Upper lobe of right lung (tissue), 1 donor: ENCODE measurements around the gene ZNF462. TPM values are rescaled to one million over a fixed set of nuclear protein-coding genes. Genes with fewer than 3 reads are reported as not detected.

Experiments
- ATAC-seq: fragments of 200-7000 bp; cut with Tn5 transposase; one replicate; pipeline ENCODE4 v1.9.1; 2020; ENCODE audit warnings: mild to moderate bottlenecking, moderate library complexity
- DNase-seq: peaks from one replicate; pipeline ENCODE4 v3.0.0-alpha.2; 2020
- H3K27ac ChIP-seq: fragments of 200-600 bp; one replicate; pipeline ENCODE4 v1.8.0; 2022
- H3K27me3 ChIP-seq: fragments of 200-600 bp; one replicate; pipeline ENCODE4 v1.8.0; 2022; ENCODE audit warnings: mild to moderate bottlenecking
- H3K36me3 ChIP-seq: fragments of 200-600 bp; one replicate; pipeline ENCODE4 v1.8.0; 2022
- H3K4me1 ChIP-seq: fragments of 200-600 bp; one replicate; pipeline ENCODE4 v1.8.0; 2022
- H3K4me3 ChIP-seq: fragments of 200-600 bp; one replicate; pipeline ENCODE4 v1.8.0; 2022; ENCODE audit warnings: mild to moderate bottlenecking
- H3K9me3 ChIP-seq: fragments of 200-600 bp; one replicate; pipeline ENCODE4 v1.8.0; 2022
- intact Hi-C: fragments of 100-400 bp; cut with DNase I; formaldehyde crosslinking; loops from one replicate; pipeline ENCODE4 v1.11.0; 2022
- total RNA-seq: library from RNA; stranded (reverse); fragmentation: NEBNext Ultra II Directional; extraction: Animal tissue kit (Norgen Biotek cat#: 25700); gene quantifications from one replicate; pipeline ENCODE4 v1.2.1, GENCODE V29; 2021
- TF ChIP-seq, protein P1 (sequence below): fragments of 200-600 bp; IDR thresholded peaks from one replicate; pipeline ENCODE4 v1.8.0; 2022; ENCODE audit warnings: antibody characterized with exemption
- donor health status: DM: no; HTN: yes; CAD: no; lungs with severe emphysema.

The ZNF462 gene
- total RNA-seq, 1 donor from 2014 or later, result 25.4 TPM

DNA sequence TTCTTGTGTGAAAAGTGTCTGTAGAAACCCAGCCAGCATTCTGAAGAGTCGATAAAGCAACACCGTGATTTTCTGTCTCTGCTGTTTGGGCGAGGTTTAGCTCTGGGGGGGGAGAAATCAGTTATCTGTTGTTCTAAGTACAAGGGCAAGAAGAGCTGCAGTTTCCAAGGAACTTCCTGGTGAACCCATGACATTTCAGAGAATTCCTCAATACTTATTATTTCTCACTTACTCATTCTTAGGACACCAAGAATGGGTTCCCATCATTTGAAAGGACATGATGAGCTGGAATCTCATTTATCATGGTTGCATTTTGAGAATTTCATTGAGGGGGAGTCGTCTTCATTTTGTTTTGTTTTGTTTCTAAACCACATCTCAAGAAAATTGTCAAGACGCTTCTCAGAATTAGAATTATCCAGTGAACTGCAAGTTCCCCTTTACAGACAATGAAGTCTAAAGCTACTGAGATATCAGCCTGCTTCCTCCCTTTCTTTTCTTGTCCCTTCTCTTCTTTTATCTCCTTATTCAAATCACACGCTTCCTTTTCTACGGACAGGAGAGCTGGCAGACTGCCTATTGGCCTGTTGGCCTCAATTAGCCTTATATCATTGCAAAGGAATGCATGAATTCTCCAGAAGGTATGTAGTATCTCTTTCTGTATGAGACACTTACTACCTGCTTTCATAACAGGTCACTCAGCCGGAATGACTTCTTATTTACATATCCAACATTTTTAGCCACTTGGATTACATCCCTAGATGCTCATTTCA is 53.7 kb downstream of the ZNF462 start:
- H3K27me3 ChIP-seq, result no peaks in the 10 kb centered on the region
- no peak overlapping the region for H3K4me3 ChIP-seq
- peaks cover 20% of the 10 kb centered on the region for H3K4me1 ChIP-seq
- no peaks in the 10 kb centered on the region for H3K36me3 ChIP-seq
- no peaks in the 10 kb centered on the region for H3K9me3 ChIP-seq
- no peak overlapping the region for H3K27ac ChIP-seq
- no peak for DNase-seq
- intact Hi-C loops, result no loop called here
- TF ChIP-seq, protein P1, sequence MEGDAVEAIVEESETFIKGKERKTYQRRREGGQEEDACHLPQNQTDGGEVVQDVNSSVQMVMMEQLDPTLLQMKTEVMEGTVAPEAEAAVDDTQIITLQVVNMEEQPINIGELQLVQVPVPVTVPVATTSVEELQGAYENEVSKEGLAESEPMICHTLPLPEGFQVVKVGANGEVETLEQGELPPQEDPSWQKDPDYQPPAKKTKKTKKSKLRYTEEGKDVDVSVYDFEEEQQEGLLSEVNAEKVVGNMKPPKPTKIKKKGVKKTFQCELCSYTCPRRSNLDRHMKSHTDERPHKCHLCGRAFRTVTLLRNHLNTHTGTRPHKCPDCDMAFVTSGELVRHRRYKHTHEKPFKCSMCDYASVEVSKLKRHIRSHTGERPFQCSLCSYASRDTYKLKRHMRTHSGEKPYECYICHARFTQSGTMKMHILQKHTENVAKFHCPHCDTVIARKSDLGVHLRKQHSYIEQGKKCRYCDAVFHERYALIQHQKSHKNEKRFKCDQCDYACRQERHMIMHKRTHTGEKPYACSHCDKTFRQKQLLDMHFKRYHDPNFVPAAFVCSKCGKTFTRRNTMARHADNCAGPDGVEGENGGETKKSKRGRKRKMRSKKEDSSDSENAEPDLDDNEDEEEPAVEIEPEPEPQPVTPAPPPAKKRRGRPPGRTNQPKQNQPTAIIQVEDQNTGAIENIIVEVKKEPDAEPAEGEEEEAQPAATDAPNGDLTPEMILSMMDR, result no peak
- ATAC-seq, result peak; percentile 77

DNA sequence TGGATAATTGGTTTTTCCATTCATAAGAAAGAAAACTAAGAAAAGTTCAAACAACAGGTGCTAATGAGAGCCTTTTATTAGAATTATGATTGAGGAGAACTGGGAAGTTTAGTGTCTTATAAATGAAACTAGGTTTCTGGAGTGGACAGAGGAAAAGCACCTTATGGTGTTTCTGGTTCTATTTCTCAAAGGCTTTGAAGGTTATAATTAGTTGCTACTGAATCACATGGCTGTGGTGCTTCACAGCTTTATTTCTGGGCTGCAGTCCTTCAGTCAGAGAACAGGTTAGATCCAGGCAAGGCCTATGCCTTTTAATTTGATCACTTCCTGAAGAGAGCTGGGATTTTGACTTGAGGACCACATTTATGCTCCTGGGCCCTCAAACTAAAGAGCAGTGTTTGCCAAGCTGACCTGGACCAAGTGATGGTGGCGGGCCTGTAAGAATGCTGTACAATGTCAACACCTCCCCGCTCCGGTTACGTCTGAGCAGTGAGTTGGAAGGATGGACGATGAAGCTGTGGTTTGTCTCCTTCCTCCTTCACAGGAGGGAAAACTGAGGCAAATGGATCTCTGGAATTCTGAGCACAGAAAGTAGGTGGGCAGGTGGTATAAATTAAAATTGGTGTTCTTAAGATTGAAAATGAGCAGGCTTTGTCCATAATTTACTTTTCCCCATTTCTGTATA is 56.0 kb downstream of the ZNF462 start:
- ATAC-seq (no peak), DNase-seq (no peak)
- H3K27me3 ChIP-seq, result no peaks in the 10 kb centered on the region
- H3K4me1 ChIP-seq, result peaks cover 27% of the 10 kb centered on the region
- no peak overlapping the region for H3K27ac ChIP-seq
- intact Hi-C loops, result no loop called here
- no peak overlapping the region for H3K4me3 ChIP-seq
- H3K9me3 ChIP-seq, result no peaks in the 10 kb centered on the region
- no peaks in the 10 kb centered on the region for H3K36me3 ChIP-seq
- TF ChIP-seq, protein P1, result no peak

DNA sequence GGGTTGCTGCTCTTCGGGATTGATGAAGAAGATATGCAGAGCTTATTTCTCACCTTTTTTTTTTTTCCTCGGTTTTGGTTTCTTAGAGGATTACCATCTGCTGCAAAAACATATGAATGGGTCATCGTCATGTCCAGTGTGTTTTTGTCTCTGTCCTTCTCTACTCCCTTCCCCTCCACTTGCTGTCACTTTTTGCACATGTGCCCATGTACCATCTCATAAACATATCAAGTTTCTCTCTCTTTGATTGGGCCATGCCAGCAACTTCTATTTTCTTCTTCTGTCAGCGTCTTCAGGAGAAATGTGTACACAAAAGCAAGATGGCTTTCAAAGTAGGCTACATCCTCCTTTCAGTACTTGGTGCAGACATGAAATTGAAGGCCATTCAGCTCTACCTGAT is 57.1 kb downstream of the ZNF462 start:
- ATAC-seq, result no peak
- Histone ChIP-seq H3K4me3 (no peak overlapping the region), H3K27ac (no peak overlapping the region), H3K36me3 (peaks cover 7% of the 10 kb centered on the region), H3K27me3 (no peaks in the 10 kb centered on the region), H3K4me1 (peaks cover 27% of the 10 kb centered on the region), H3K9me3 (no peaks in the 10 kb centered on the region)
- intact Hi-C loops, result no loop called here
- DNase-seq, result no peak
- TF ChIP-seq, protein P1, result no peak

DNA sequence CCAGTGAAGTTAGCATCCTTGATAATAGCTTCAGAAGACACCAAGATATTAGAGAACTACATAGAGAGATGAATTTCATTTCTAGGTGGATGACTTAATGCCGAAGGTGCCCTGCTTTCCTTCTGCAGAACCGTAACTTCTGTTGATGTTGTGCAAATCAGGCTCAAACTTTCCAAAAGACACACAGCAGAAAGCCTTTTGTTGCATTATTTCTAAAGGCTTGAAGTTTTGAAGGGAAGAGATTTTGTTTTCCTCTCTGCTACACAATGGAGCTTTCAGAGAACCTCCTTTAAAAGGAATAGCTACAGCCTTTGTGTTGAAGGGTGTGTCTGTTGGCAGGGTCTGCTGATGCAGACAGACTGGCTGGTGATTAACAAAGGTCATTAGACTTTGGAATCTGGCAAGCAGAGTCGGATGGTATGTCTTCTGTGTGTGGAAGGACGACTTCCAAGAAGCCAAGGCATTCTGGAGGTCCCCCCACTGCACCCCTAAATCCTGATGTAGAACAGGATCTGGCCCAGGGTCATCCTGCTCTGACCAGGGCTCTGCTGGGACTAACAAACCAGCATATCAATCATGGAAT is 57.8 kb downstream of the ZNF462 start:
- Histone ChIP-seq H3K9me3 (no peaks in the 10 kb centered on the region), H3K27me3 (no peaks in the 10 kb centered on the region), H3K27ac (peak overlapping the region; percentile 59), H3K36me3 (peaks cover 9% of the 10 kb centered on the region), H3K4me3 (no peak overlapping the region), H3K4me1 (peaks cover 27% of the 10 kb centered on the region)
- intact Hi-C loops, result no loop called here
- ATAC-seq, result peak; percentile 21
- TF ChIP-seq, protein P1, result no peak
- no peak for DNase-seq

DNA sequence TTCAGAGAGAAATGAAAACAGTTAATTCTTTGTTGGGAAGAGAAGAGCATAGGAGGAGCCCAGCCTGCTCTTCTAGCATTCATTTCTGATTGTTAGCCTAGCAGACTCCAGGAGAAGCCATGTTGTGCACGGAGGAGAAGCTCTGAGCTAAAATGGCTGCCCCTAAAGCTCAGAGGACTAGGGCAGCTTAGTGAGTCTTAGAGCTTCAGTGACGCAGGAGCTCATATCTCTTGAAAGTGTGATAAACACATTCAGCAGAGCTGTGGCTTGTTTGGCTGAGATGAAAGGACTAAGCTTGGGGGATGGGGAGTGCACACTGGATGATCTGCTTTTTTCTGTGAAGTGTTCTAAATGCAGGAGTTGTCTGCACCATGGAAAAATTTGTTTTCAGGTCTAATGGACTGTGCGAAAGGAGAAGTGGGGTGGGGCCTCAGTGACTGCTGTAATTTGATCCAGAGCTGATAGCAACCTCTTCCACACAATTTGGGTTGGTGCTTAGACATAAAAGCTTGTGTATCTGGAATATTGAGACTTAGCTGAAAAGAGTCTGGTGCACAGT is 58.5 kb downstream of the ZNF462 start:
- Histone ChIP-seq H3K27me3 (no peaks in the 10 kb centered on the region), H3K36me3 (peaks cover 9% of the 10 kb centered on the region), H3K27ac (peak overlapping the region; percentile 59), H3K4me3 (no peak overlapping the region), H3K9me3 (no peaks in the 10 kb centered on the region), H3K4me1 (peaks cover 27% of the 10 kb centered on the region)
- TF ChIP-seq, protein P1, result no peak
- DNase-seq, result no peak
- peak; percentile 77 for ATAC-seq
- intact Hi-C loops, result no loop called here
